LHCN-M2 (cell line): ENCODE results near the gene TAC3. TPM values are rescaled to one million over a fixed set of nuclear protein-coding genes. Genes with fewer than 3 reads are reported as not detected.
"Not testable (repeated sequence)": the region's sequence is repeated elsewhere in the genome, so short reads cannot be mapped to it uniquely, and the experiment has no call there.

Experiments used
- DNase-seq: peaks from one replicate; pipeline ENCODE4 v3.0.0-alpha.2; 2012; ENCODE audit warnings: low read depth
- polyA plus RNA-seq: library from polyadenylated mRNA; unstranded; fragments of >200 nt; gene quantifications from one replicate; pipeline ENCODE4 v1.2.1, GENCODE V29; 2012; ENCODE audit warnings: missing spikeins
- total RNA-seq: library from RNA; depleted of rRNA; stranded (reverse); fragments of >200 nt; gene quantifications from 2 replicates; pipeline ENCODE4 v1.2.3, GENCODE V29; 2014; rRNA removed

TAC3 gene
- 1.5 TPM in 2 replicates for total RNA-seq
- not detected for polyA plus RNA-seq

DNA sequence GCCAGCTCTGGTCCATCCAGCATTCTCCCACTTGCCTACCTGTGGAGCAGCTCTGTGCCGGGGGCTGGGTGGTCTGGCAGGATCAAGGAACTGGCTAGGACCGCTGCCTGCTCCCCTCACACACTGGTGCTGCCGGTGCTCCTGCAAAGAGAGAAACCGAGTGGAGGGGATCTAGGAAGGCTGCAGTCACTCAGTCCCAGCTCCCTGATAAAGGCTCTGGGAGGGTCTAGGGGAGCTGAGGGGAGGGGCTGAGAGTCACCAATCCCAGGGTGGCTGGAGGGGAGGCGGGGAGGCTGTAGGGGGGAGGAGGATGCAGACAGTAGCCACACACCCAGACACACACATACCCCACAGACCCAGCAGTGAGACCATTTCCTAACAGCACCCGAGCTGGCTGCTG, at the start of gene TAC3:
Gene TAC3, minus strand, starts transcription at position 182 of the 400 bp plus-strand sequence. CDS start 732 bp downstream, outside the sequence.
- DNase-seq = no peak

DNA sequence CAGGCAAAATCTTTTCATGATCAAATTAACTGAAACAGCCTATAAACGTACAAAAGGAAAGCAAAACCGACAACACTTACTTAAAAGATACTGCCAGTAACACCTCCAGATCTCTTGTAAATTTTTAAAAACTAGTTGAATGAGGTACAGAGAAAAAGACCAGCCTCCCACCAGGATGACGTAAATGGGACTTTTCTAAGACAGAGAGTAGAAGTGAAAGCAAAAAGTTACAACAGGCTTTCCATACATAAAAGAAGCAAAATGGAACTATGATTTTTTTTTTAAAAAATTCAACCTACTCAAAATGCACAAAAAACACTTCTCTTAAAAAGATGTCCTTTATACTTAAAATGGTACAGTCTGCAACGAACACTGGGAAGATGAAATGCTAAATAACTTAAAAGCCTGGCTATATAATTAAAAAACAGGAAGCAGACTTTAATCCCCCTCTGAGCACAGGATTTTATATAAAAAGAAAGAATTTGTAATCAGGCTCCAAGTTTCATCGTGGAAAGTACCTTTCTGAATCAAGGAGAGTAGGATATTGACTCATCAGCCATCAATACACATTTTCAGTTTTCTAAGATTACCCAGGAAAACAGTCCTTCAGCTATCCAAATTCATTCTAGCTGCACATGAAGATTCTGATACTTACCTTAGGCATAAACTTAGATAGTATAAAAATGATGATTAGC, 47.8 kb upstream of the TAC3 start:
- DNase-seq = no peak

DNA sequence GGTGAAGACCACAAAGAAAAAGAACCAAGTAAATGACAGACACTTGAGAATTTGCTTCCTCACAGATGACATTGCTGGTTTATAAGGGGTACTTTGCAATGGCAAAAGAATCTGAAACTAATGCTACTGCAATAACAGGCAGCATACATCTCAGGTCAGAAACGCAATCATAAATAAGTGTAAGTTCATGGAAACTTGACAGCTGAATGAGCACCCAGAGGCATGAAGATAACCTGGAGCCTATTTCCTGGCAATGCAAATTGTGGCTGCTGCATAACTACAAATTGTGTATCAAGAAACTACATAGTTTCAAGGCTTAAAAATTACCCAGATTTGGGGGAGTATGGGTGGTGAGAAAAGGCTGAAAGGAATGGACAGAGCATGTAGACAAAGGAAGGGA, 42.1 kb upstream of the TAC3 start:
- no peak for DNase-seq

DNA sequence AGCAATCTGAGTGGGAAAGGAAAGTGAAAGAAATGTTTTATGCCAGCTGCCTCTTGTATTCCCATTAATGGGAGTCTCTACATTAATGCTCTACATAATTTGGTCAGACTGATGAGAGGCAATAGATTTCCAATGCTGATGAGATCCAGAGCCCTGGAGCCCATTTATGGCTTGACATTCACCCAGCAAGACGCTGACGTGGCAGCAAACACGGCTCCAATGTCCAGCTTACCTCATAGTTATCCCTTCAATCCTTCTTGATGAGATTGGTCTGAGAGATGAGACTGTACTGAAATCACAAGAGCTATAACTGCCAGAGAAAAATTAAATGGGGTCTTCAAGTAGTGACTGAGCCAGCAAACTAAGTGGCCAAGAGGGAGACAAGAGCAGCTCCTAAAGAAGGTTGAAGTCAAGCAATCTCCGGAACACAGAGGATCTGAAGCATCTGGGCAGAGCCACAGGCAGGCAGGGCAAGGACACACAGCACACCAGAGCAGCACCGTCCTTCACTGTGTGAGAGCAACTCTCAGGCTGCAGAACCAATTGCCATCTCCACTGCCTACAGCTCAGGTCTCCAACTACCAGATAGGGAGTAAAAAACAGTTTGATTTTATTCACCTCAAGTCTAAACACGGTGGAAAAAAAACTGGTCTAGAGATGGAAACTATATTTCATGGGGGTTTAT, 40.9 kb upstream of the TAC3 start:
- DNase-seq = no peak

DNA sequence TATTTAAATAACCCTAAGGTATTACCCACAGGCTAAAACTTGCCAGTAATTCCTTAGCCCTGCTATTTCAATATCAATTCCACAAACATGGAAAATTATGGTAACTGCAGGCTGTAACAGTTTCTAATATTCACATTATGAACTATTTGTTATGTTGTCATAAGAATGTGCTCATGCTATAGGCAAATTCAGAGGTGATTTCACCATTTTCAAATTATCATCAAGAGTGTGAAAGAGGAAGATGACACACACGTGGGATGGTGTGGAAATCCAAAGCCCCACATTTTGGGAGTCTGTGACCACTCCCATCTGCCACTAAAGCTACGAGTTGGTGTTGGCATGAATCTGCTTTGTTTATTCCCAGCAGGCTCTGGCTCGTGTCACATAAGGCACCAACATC, 39.5 kb upstream of the TAC3 start:
- DNase-seq = no peak

DNA sequence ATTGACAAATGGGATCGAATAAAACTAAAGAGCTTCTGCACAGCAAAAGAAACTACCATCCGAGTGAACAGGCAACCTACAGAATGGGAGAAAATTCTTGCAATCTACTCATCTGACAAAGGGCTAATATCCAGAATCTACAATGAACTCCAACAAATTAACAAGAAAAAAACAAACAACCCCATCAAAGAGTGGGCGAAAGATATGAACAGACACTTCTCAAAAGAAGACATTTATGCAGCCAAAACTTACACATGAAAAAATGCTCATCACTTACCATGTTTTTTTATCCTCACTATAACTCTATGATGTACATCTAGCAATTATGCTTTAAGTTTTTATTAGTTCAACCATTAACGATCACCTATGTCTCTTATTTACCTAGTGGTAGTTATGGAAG, 37.6 kb upstream of the TAC3 start:
- DNase-seq = not testable (repeated sequence)

DNA sequence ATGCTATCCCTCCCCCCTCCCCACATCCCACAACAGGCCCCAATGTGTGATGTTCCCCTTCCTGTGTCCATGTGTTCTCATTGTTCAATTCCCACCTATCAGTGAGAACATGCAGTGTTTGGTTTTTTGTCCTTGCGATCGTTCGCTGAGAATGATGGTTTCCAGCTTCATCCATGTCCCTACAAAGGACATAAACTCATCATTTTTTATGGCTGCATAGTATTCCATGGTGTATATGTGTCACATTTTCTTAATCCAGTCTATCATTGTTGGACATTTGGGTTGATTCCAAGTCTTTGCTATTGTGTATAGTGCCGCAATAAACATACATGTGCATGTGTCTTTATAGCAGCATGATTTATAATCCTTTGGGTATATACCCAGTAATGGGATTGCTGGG, 36.8 kb upstream of the TAC3 start:
- not testable (repeated sequence) for DNase-seq

DNA sequence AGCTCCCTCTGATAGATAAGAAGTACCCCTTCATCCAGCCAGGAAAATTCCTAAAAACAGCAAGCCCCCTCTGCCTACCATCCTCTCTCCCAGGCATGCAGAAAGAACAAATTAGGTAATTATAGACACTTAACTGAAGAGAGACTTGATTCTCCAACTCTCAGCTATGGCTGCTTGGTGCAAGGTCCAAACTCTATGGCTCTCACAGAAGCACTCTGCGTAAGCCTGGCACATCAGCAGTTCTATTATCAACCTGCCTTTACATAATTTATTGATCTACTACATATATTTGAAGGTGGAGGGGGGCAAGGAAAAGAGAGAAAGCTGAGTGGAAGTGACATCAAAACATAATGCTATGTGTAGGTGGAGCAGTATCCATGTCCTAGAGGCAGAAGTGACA, 34.7 kb upstream of the TAC3 start:
- DNase-seq = no peak

DNA sequence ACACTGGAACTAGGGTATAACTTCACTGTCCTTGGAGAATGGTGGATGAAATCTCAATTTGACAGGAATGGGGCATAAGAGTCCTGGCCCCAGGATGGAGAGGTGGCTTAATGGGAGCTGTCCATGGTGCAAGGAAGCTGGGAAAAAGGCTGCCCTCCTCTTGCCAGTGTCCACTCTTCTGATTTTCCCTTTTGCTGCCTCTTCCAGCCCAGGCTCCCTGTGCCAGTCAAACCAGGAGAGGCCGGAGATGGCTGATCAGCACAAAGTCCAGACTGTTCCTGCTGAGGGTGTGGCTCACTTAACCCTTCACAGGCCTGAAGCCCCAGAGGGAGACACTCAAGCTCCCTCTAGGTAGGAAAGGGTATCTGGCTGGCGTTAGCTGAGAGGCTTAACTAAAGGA, 33.6 kb upstream of the TAC3 start, which contains the start of gene MYO1A:
Gene MYO1A, minus strand, starts transcription at position 240 of the 400 bp plus-strand sequence. CDS start 1,806 bp downstream, outside the sequence.
- DNase-seq = no peak

DNA sequence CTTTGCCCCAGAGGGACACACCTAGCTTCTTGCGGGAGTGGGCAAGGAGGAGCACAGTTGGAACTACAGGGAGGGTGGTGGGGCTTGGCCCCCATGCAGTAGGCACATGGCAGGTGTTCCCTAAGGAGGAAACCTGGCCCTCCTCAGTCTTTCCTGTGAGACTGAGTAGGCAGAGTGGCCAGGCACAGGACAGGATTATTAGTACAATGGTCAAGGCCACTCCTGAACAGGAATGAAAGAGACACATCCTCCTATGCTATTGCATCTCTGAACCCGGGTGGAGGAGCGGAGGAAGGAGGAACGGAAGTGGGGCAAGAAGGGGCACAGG, 32.8 kb upstream of the TAC3 start:
- DNase-seq = no peak

DNA sequence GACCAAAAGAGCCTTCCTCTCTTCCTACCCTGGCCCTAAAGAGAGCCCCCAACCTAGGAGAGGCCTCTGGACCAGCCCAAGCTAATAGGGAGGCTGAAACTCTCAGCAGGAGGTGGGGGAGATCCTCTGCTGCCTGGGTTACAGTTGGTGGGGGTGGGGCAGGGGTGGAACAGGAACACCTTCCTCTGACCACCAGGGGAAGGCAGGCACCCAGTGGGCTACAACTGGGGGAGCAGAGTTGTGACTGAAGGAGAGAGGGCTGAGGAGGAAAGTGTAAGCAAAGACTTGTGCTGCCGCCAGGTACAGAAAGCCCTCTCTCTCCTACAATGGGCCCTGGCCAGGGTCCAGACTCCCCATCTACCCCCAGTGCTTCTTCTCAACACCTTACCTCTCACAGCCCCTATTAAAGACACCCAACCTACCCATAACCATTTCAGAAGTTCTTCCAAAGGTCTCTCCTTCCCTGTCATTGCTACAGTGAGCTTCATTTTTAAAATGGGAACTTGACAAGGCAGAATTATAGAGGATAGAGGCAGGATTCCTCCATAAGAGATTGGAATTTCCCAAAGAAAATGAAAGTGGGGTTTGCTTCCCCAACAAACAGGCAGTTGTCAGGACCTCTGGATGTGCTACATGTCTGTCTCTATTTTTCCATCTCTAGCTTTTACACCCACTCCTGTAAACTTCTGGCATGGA, 32.2 kb upstream of the TAC3 start:
- DNase-seq = no peak

DNA sequence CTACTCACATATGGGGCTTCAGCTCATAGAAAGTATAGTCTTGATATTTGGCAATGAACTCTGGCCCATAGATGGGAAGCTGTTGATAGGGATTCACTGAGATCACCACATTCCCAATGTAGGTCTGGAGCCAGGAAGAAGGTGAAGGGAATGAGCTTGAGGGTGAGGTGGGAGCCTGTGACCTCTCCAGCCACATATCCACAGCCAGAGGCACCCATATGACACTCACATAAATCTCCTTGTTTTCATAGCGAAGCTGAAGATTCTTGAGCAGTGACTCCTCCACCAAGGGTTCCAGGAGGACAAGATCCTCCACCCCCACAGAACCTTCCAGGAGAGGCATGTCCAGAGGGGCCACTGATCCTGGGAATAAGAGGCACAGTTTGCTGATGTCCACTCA, 31.7 kb upstream of the TAC3 start:
- DNase-seq = no peak

DNA sequence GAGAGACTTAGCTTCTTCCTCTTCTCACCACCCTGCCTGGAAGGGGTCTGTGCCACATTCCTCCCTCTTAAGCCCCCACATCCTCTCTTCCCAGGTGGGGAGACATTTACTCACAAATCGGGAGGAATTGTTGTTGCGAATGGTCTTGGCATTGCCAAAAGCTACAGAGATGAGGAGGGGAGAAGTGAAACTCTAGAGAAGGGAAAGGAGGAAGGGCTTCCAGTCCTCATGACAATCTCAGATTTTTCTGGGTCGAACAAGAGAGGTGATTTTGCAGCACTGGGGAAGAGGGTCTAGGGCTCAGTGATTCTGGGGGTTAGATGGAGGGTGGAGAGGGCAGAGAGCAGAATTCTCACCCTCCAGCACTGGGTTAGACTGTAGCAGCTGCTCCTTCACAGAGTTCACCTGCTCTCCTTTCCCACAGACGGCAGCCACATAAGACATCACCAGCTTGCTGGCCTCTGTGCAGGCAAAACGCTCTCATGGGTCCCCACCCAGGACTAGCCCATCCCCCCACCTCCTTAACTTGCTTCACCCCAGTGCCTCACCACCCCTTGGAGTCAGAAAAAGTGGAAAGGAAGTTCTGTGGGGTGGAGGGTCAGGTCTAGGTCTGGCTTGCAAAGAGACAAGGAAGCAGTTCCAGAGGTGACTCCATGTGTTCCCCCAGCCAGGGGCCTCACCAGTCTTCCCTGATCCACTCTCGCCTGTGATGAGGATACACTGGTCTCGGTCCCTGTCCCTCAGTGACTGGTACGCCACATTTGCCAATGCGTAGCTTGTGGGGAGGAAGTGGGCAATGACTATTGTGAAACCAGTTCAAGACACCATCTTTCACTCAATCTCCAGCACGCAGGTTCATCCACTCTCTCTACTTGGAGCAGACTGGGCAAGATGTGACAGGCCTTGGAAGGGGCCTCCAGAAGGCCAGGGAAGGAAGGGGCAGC, 30.9 kb upstream of the TAC3 start:
- no peak for DNase-seq

DNA sequence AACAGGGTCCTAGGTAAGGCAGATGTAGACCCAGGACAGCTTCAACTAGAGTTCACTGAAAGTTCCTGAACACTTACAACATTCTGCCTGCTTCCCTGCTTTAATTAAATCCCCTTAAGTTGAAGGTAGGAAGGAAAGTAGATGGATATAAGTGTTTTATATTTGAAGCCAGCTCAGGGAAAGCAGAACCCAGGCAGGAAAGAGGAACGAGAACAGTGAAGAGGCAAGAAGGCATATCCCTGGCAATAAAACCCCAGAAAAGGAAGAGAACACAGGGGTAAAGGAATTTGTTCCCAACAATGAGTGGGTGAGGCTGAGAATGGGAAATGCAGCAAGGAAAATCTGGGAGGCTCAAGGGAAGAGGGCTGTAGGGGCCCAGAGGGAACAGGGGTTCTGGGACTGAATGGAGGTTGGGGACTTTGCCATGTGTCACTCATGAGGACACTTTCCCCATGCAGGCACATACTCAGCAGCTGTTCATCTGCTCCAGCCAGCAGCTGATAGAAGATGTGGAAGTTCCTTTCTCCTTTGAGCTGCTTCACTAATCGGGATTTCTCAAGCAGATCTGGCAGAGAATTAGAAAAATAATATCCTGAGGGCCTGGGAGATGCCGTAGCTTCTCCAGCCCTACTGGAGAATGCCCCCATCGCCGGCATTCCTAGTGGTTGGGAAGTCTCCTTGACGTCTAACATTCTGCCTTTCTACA, 29.9 kb upstream of the TAC3 start:
- DNase-seq = no peak

DNA sequence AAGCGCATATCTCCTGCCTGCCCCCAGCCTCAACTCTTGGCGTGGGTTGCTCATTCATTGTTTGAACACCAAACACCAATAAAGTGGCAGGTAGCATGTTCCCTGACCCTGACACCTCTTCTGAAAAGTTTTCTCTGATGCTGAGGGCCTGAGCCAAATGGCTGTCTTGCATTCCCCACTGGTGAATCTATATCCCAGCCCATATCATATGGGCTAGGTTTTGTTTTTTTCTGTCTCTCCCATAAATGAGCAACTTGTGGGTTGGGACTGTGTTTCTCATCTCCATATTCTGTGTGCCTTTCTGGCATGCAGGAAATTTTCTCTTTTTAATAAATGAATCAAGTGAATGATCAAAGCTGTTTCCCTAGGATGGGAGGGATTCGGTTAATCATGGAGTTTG, 28.6 kb upstream of the TAC3 start:
- DNase-seq = no peak

DNA sequence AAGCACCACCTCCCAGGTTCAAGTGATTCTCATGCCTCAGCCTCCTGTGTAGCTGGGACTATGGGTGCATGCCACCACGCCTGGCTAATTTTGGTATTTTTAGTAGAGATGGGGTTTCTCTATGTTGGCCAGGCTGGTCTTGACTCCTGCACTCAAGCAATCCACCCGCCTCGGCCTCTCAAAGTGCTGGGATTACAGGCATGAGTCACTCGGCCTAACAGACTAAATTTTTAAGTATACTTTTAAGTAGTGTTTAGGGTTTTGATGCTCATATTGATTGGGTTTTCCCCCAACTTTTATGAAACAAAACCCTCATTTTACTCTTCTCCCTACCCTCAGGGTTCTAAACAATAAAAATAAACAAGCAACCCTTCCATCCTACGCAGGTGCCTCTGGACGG, 28.1 kb upstream of the TAC3 start:
- no peak for DNase-seq

DNA sequence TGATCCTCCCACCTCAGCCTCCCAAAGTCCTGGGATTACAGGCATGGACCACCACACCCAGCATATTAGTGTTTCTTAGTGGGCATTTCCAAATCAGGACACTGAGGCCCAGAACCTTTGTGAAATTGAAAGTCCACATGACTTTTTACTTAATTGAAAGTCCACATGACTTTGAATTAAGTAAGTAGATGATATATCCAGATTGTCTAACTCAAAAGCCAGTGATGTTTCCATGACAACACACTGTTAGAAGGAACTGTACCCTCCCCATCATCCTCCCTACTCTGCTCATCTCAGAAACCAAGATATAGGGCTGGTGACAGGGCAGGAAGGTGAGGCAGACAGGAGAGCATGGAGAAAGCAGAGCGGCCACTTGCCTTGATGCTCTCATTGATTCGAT, 26.4 kb upstream of the TAC3 start:
- DNase-seq = no peak

DNA sequence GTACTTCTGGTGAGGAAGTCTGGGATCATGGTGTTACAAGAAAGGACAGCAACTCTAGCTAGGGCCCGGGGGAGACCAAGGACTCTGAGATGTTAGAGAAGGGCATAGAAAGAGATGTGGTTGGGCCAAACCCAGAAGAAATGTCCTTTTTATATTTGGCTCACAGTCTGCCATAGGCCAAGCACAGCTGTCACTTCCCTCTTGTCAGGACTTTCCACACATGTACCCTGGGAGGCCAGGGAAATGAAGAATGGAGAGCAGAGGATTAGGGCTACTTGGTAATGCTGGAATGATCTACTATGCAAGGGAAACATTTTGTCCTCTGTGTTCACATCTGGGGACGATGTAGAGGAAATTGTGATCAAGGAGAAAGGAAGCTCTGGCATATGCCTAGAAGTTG, 24.4 kb upstream of the TAC3 start:
- no peak for DNase-seq

DNA sequence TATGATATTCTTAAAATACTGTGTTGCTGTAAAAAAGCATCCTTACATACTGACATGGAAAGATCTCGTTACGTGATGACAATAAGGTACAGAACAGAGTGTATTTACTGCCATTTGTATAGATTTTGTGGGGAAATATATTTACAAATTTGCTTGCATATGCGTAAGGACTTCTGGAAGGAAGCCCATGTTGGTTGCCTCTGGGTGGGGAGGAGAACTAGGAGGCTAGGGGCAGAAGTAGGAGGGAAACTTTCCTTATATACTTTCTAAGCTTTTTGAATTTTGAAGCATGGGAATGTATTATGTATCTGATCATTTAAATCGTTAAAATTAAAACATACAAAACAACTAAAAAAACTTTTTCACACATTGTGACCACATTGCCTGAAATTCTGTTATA, 23.9 kb upstream of the TAC3 start:
- DNase-seq = no peak

DNA sequence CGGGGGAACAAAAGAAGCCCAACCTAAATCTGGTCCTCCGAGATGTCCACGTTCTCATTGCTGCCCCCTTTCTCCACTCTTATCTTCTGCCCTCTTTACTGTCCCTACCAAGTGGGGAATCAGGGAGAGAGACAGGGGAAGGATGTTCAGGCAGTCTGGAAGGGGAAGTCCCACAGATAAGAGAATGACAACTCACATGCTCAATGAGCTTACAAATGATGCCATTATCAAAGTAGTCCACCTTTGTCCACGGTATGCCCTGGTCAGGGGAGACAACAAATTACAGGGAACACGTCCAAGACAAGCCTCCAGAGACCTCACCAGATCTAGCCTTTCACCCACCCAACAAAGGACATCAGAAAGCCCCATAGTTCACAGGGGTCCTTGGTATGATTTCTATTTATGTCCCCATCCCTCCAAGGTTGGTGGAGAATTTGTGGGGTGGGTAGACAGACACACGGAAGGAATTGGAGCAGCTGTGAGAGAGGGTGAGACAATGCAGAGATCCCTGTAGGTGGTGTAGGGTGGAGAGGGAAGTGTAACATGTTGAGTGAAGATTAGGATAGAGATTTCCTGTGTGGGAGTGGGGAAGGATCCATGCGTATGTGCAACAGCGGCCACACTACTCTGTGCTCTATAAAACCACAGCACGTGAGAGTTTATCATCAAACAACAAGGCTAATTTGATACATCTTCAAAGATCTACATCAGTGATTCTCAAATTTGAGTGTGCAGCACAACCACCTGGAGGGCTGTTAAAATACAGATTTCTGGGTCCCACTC, 22.9 kb upstream of the TAC3 start:
- DNase-seq = no peak
